ENCODE data around the gene NFAT5. TPM values are rescaled to one million over a fixed set of nuclear protein-coding genes. Genes with fewer than 3 reads are reported as not detected.
"Not testable (repeated sequence)": the region's sequence is repeated elsewhere in the genome, so short reads cannot be mapped to it uniquely, and the experiment has no call there.

NFAT5 gene
- total RNA-seq, 1 donor from 2014 or later, result 35.2 TPM

- DNase-seq (ENCODE audit: low read depth), result not testable (repeated sequence)
Measured at GRCh38 chr16:69546663-69547062, 19.1 kb upstream of the NFAT5 start.

- DNase-seq (ENCODE audit: low read depth), result no peak
Measured at GRCh38 chr16:69553332-69553731, 12.4 kb upstream of the NFAT5 start.

- no peak for DNase-seq (ENCODE audit: low read depth)
Measured at GRCh38 chr16:69554495-69554894, 11.3 kb upstream of the NFAT5 start.

GRCh38 chr16:69555437-69555836, 10.3 kb upstream of the NFAT5 start:
- no peak for DNase-seq (ENCODE audit: low read depth)

- no peak for DNase-seq (ENCODE audit: low read depth)
Measured at GRCh38 chr16:69555867-69556266, 9.9 kb upstream of the NFAT5 start.

- no peak for DNase-seq (ENCODE audit: low read depth)
Measured at GRCh38 chr16:69559164-69559563, 6.6 kb upstream of the NFAT5 start.

GRCh38 chr16:69561367-69561766, 4.4 kb upstream of the NFAT5 start:
- not testable (repeated sequence) for DNase-seq (ENCODE audit: low read depth)

GRCh38 chr16:69561901-69562300, 3.9 kb upstream of the NFAT5 start:
- DNase-seq (ENCODE audit: low read depth), result no peak

- DNase-seq (ENCODE audit: low read depth), result no peak
Measured at GRCh38 chr16:69562813-69563212, 3.0 kb upstream of the NFAT5 start.

GRCh38 chr16:69563605-69564580, 1.9 kb upstream of the NFAT5 start:
- DNase-seq (ENCODE audit: low read depth), result no peak

GRCh38 chr16:69564845-69565670, 708 bp upstream of the NFAT5 start:
- DNase-seq (ENCODE audit: low read depth), result no peak

GRCh38 chr16:69566240-69566980, 644 bp downstream of the NFAT5 start:
- peak; percentile 54 for DNase-seq (ENCODE audit: low read depth)

- peak; percentile 57 for DNase-seq (ENCODE audit: low read depth)
Measured at GRCh38 chr16:69566981-69567680, 1.4 kb downstream of the NFAT5 start.

GRCh38 chr16:69568676-69569075, 2.9 kb downstream of the NFAT5 start:
- no peak for DNase-seq (ENCODE audit: low read depth)

GRCh38 chr16:69578771-69579170, 13.0 kb downstream of the NFAT5 start:
- not testable (repeated sequence) for DNase-seq (ENCODE audit: low read depth)

- no peak for DNase-seq (ENCODE audit: low read depth)
Measured at GRCh38 chr16:69579783-69580481, 14.2 kb downstream of the NFAT5 start.

- DNase-seq (ENCODE audit: low read depth), result no peak
Measured at GRCh38 chr16:69581297-69581696, 15.5 kb downstream of the NFAT5 start.

- DNase-seq (ENCODE audit: low read depth), result peak; percentile 26
Measured at GRCh38 chr16:69584493-69584892, 18.7 kb downstream of the NFAT5 start.

GRCh38 chr16:69589434-69590269, 23.9 kb downstream of the NFAT5 start:
- no peak for DNase-seq (ENCODE audit: low read depth)

Measured in myocyte (in vitro differentiated cells).